ENCODE measurements around the gene FAF1.

- TF ChIP-seq POLR2AphosphoS5 (IDR thresholded peaks at IDR 0.05) (no peak), CTCF (IDR thresholded peaks at IDR 0.05) (no peak), POLR2A (IDR thresholded peaks at IDR 0.05) (no peak), EP300 (IDR thresholded peaks at IDR 0.05) (no peak)
Observed at GRCh38 chr1:50700214-50700613, 259.9 kb downstream of the FAF1 start.
